ENCODE results near the gene FIGN. TPM values are rescaled to one million over a fixed set of nuclear protein-coding genes. Genes with fewer than 3 reads are reported as not detected.

The FIGN gene
- total and polyA plus RNA-seq, 2 donors = 1.5 to 6.9 TPM

GRCh38 chr2:163563336-163563735, 172.5 kb downstream of the FIGN start:
- H3K4me1 ChIP-seq (ENCODE audit: insufficient read depth) = no peaks in the 10 kb centered on the region
- DNase-seq (ENCODE audit: extremely low spot score) = no peak
- H3K4me3 ChIP-seq (ENCODE audit: low read depth, low read length) = no peak overlapping the region
- H3K27ac ChIP-seq (ENCODE audit: low read depth) = no peak overlapping the region
- WGBS = 91% methylated on average over 3 of the region's 3 CpGs
- H3K36me3 ChIP-seq (ENCODE audit: insufficient read depth) = no peaks in the 10 kb centered on the region

GRCh38 chr2:163558251-163559021, 177.4 kb downstream of the FIGN start:
- H3K27ac ChIP-seq (ENCODE audit: low read depth) = no peak overlapping the region
- H3K4me1 ChIP-seq (ENCODE audit: insufficient read depth) = no peaks in the 10 kb centered on the region
- H3K36me3 ChIP-seq (ENCODE audit: insufficient read depth) = no peaks in the 10 kb centered on the region
- no peak for DNase-seq (ENCODE audit: extremely low spot score)
- no peak overlapping the region for H3K4me3 ChIP-seq (ENCODE audit: low read depth, low read length)
- WGBS = 78% methylated on average over 8 of the region's 8 CpGs

GRCh38 chr2:163556511-163556910, 179.3 kb downstream of the FIGN start:
- no peak overlapping the region for H3K27ac ChIP-seq (ENCODE audit: low read depth)
- whole genome bisulfite sequencing = 65% methylated on average over 2 of the region's 2 CpGs
- H3K4me3 ChIP-seq (ENCODE audit: low read depth, low read length) = no peak overlapping the region
- no peaks in the 10 kb centered on the region for H3K4me1 ChIP-seq (ENCODE audit: insufficient read depth)
- DNase-seq (ENCODE audit: extremely low spot score) = no peak
- H3K36me3 ChIP-seq (ENCODE audit: insufficient read depth) = no peaks in the 10 kb centered on the region

- H3K27ac ChIP-seq (ENCODE audit: low read depth) = no peak overlapping the region
- DNase-seq (ENCODE audit: extremely low spot score) = no peak
- WGBS = 93% methylated on average over 3 of the region's 3 CpGs
Measured at GRCh38 chr2:163554864-163555263, 180.9 kb downstream of the FIGN start.

GRCh38 chr2:163553601-163554000, 182.2 kb downstream of the FIGN start:
- no peaks in the 10 kb centered on the region for H3K36me3 ChIP-seq (ENCODE audit: insufficient read depth)
- no peak overlapping the region for H3K27ac ChIP-seq (ENCODE audit: low read depth)
- no peak overlapping the region for H3K4me3 ChIP-seq (ENCODE audit: low read depth, low read length)
- H3K4me1 ChIP-seq (ENCODE audit: insufficient read depth) = no peaks in the 10 kb centered on the region
- no peak for DNase-seq (ENCODE audit: extremely low spot score)

More at GRCh38 chr2:163554864-163555263, 180.9 kb downstream of the FIGN start:
- Histone ChIP-seq H3K4me1 (ENCODE audit: insufficient read depth) (no peaks in the 10 kb centered on the region), H3K36me3 (ENCODE audit: insufficient read depth) (no peaks in the 10 kb centered on the region), H3K4me3 (ENCODE audit: low read depth, low read length) (no peak overlapping the region)

- WGBS = 85% methylated on average over 2 of the region's 2 CpGs
- DNase-seq (ENCODE audit: extremely low spot score) = no peak
- Histone ChIP-seq H3K27ac (ENCODE audit: low read depth) (no peak overlapping the region), H3K36me3 (ENCODE audit: insufficient read depth) (no peaks in the 10 kb centered on the region), H3K4me3 (ENCODE audit: low read depth, low read length) (no peak overlapping the region), H3K4me1 (ENCODE audit: insufficient read depth) (no peaks in the 10 kb centered on the region)
Measured at GRCh38 chr2:163552758-163553157, 183.1 kb downstream of the FIGN start.

GRCh38 chr2:163551616-163552373, 184.0 kb downstream of the FIGN start:
- H3K4me3 ChIP-seq (ENCODE audit: low read depth, low read length) = no peak overlapping the region
- no peak overlapping the region for H3K27ac ChIP-seq (ENCODE audit: low read depth)
- no peak for DNase-seq (ENCODE audit: extremely low spot score)
- no peaks in the 10 kb centered on the region for H3K36me3 ChIP-seq (ENCODE audit: insufficient read depth)
- 82% methylated on average over 3 of the region's 3 CpGs for WGBS
- H3K4me1 ChIP-seq (ENCODE audit: insufficient read depth) = no peaks in the 10 kb centered on the region

- 93% methylated on average over 3 of the region's 3 CpGs for WGBS
Measured at GRCh38 chr2:163548970-163549369, 186.8 kb downstream of the FIGN start.

More at GRCh38 chr2:163548970-163549369, 186.8 kb downstream of the FIGN start:
- no peak overlapping the region for H3K4me3 ChIP-seq (ENCODE audit: low read depth, low read length)
- no peaks in the 10 kb centered on the region for H3K4me1 ChIP-seq (ENCODE audit: insufficient read depth)
- H3K27ac ChIP-seq (ENCODE audit: low read depth) = no peak overlapping the region
- no peak for DNase-seq (ENCODE audit: extremely low spot score)
- no peaks in the 10 kb centered on the region for H3K36me3 ChIP-seq (ENCODE audit: insufficient read depth)
